ENCODE results near the gene RGS19. TPM values are rescaled to one million over a fixed set of nuclear protein-coding genes. Genes with fewer than 3 reads are reported as not detected.
"Not testable (repeated sequence)": the region's sequence is repeated elsewhere in the genome, so short reads cannot be mapped to it uniquely, and the experiment has no call there.

RGS19 gene, protein sequence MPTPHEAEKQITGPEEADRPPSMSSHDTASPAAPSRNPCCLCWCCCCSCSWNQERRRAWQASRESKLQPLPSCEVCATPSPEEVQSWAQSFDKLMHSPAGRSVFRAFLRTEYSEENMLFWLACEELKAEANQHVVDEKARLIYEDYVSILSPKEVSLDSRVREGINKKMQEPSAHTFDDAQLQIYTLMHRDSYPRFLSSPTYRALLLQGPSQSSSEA
- 10 to 100 TPM; 12.9 to 35.7 (median 20.1) TPM for total RNA-seq

DNA sequence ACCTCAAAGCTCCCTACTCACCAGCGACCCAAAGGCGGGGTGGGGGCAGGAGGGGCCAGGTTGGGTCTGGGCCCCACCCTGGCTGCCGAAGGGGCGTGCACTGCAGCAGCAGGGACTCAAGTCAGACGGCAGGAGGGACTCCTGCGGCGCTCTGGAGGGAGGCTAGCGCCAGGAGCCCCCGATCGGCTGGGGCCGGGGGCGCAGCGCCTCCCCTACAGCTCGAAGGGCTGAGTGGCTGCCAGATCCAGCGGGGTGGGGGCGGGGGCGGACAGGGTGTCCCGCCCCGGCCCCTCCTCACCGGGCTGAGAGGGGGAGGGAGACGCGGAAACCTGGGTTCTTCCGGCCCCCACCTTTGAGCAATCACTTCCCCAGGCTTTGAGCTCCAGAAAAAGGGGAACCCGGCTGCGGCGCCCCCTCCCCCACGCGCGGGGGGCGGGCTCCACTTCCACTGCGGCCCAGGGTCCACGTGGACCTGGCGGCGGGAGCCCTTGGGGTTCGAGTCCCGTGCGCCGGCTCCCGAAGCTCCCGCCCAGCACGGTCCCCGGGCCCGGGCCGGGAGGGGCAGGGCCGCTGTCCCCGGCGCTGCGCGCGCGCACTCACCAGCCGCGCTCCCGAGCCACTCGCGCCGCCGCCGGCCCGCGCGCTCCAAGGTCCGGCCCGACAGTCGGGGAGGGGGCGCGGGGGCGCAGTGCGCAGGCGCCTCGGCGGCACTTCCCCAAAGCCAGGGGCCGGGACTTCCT lies at the start of gene RGS19:
Gene RGS19, minus strand, starts transcription at position 246 of the 740 bp plus-strand sequence. CDS start 2,632 bp downstream, outside the sequence.
- H3K4me3 ChIP-seq: peak within 1 kb of the TSS; percentile 48 to 81 (median 54)
- peaks cover 0 to 12% (median 0%) of the 10 kb centered on the region in 3 donors for H3K36me3 ChIP-seq
- DNase-seq (ENCODE audit: low spot score in 2 of 2): peak; percentile 31 to 49
- TF ChIP-seq, protein P1, sequence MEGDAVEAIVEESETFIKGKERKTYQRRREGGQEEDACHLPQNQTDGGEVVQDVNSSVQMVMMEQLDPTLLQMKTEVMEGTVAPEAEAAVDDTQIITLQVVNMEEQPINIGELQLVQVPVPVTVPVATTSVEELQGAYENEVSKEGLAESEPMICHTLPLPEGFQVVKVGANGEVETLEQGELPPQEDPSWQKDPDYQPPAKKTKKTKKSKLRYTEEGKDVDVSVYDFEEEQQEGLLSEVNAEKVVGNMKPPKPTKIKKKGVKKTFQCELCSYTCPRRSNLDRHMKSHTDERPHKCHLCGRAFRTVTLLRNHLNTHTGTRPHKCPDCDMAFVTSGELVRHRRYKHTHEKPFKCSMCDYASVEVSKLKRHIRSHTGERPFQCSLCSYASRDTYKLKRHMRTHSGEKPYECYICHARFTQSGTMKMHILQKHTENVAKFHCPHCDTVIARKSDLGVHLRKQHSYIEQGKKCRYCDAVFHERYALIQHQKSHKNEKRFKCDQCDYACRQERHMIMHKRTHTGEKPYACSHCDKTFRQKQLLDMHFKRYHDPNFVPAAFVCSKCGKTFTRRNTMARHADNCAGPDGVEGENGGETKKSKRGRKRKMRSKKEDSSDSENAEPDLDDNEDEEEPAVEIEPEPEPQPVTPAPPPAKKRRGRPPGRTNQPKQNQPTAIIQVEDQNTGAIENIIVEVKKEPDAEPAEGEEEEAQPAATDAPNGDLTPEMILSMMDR (IDR thresholded peaks at IDR 0.05): peak in 1 of 5 experiments; percentile 8
- TF ChIP-seq POLR2A (IDR thresholded peaks at IDR 0.05) (peak in 1 of 2 donors; percentile 10), EP300 (IDR thresholded peaks at IDR 0.05) (no peak)
- H3K4me1 ChIP-seq: peaks cover 0 to 62% (median 20%) of the 10 kb centered on the region in 4 donors
- WGBS, 2 donors: 0 to 1% methylated on average over 7 to 20 of the region's 73 CpGs
- H3K27ac ChIP-seq: peak within 1 kb of the TSS in 3 of 4 donors; percentile 75 to 84 (median 80)
- peaks cover 0 to 8% of the 10 kb centered on the region in 2 donors for H3K27me3 ChIP-seq
- no peaks in the 10 kb centered on the region for H3K9me3 ChIP-seq

GRCh38 chr20:64123517-64123916 lies 44.2 kb upstream of the RGS19 start:
- 85 to 89% methylated on average over 11 of the region's 11 CpGs for WGBS, 2 donors
- DNase-seq (ENCODE audit: low spot score in 2 of 2); H3K27ac ChIP-seq; H3K9me3 ChIP-seq; H3K4me3 ChIP-seq; H3K4me1 ChIP-seq; H3K36me3 ChIP-seq: not testable (repeated sequence)
- H3K27me3 ChIP-seq: peaks cover 0 to 26% of the 10 kb centered on the region in 2 donors

GRCh38 chr20:64122927-64123326 lies 43.6 kb upstream of the RGS19 start:
- 87% methylated on average over 11 of the region's 11 CpGs for WGBS, 2 donors
- not testable (repeated sequence) for H3K4me3 ChIP-seq; H3K27ac ChIP-seq; H3K9me3 ChIP-seq; DNase-seq (ENCODE audit: low spot score in 2 of 2); H3K4me1 ChIP-seq; H3K36me3 ChIP-seq
- H3K27me3 ChIP-seq: peaks cover 0 to 26% of the 10 kb centered on the region in 2 donors

DNA sequence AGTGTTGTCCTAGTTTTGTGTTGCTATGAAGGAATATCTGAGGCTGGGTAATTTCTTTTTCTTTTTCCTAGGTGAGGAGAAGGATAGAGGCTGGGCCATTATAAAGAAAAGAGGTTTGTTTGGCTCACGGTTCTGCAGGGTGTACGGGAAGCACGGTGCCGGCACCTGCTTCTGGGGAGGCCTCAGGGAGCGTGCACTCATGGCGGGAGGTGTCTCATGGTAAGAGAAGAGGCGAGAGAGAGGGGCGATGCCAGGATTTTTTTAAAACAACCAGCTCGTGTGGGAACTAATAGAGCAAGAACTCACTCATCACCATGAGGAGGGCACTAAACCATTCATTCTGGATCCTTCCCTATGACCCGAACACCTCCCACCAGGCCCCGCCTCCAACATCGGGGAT lies 42.3 kb upstream of the RGS19 start:
- no peak overlapping the region for H3K4me3 ChIP-seq
- peaks cover 0 to 9% (median 0%) of the 10 kb centered on the region in 4 donors for H3K4me1 ChIP-seq
- H3K36me3 ChIP-seq: no peaks in the 10 kb centered on the region
- peaks cover 0 to 26% of the 10 kb centered on the region in 2 donors for H3K27me3 ChIP-seq
- 81 to 85% methylated on average over 12 of the region's 12 CpGs for WGBS, 2 donors
- H3K9me3 ChIP-seq: no peaks in the 10 kb centered on the region
- TF ChIP-seq EP300 (IDR thresholded peaks at IDR 0.05): no peak
- TF ChIP-seq, protein P1 (IDR thresholded peaks at IDR 0.05): no peak
- TF ChIP-seq POLR2A (IDR thresholded peaks at IDR 0.05): no peak
- no peak for DNase-seq (ENCODE audit: low spot score in 2 of 2)
- H3K27ac ChIP-seq: no peak overlapping the region

DNA sequence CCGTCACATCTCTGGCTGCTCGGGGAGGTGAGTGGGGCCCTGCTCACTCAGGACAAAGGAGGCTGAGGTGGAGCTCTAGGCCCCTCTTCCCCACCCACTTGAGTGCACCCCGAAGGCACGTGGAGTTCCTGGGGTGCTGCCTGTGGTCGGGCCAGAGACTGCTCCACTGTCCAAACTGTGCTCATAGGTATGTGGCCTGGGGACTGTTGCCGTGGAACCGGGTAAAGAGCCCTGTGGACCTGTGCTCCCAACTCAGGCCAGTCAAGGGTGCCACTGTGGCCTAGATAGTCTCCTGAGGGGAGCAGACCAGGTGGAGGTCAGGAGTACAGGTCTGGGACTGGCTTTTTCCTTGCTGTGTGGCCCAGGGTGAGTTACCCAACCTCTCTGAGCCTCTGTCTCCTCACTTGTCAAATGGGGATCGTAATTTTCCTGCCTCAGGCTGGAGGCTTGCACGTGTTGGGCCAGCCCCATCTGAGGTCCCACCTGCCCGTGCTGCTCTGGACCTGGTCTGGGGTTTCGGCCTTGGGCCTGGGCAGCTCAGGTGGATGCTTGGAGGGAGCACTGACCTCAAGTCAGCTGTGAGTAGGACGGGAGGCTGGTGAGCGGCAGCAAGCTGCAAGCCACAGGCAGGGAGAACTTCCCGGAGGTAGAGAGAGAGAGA lies 40.5 kb upstream of the RGS19 start:
- H3K9me3 ChIP-seq: no peaks in the 10 kb centered on the region
- H3K4me3 ChIP-seq: peak overlapping the region in 1 of 4 donors; percentile 16
- peaks cover 0 to 9% (median 0%) of the 10 kb centered on the region in 4 donors for H3K4me1 ChIP-seq
- peaks cover 0 to 26% of the 10 kb centered on the region in 2 donors for H3K27me3 ChIP-seq
- DNase-seq (ENCODE audit: low spot score in 2 of 2): no peak
- TF ChIP-seq, protein P1 (IDR thresholded peaks at IDR 0.05): no peak
- TF ChIP-seq EP300 (IDR thresholded peaks at IDR 0.05) (no peak), POLR2A (IDR thresholded peaks at IDR 0.05) (no peak)
- 58 to 75% methylated on average over 11 to 12 of the region's 14 CpGs for WGBS, 2 donors
- no peaks in the 10 kb centered on the region for H3K36me3 ChIP-seq
- no peak overlapping the region for H3K27ac ChIP-seq
